Activated CD8-positive, alpha-beta memory T cell treated with anti-CD3 and anti-CD28 coated beads, Interleukin-2, amount 50 U/mL, for 4 hours (primary cell): ENCODE data around the gene LSAMP.

Experiments
- DNase-seq: peaks from one replicate; pipeline ENCODE4 v3.0.0-alpha.2; 2020

LSAMP gene

GRCh38 chr3:115999001-115999585 lies 446.2 kb downstream of the LSAMP start:
- DNase-seq: no peak

DNA sequence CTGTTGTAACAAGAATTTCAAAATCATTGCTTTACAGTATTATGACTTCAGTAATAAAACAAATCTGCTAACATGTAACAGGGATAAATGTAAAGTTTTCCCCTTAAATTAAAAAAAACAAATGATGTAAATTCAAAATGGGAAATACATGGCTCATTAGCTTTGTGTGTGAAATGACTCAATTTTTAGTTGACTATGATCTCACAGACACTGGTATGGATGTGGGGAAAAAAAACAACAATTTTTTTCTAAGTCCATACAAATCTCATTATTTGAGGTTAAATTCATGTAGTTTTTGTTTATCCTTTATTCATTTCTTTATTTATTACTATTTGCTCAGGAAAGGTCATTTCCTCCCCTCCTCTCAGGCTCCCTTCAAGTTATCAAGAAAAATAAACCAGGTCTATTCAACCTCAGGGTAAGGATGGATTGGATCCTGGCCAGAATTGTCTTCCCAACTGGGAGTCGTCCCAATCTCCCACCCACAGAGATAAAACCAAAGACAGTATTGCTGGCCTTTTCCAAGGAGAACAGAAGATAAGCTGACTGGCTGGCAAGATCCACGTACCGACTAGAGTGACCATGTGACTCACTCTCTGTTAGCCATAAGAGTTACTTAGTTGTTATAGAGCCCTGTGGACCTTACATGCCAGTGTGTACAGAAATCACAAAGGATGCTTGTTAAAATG lies 448.7 kb downstream of the LSAMP start:
- DNase-seq: no peak

GRCh38 chr3:115990669-115991068 lies 454.6 kb downstream of the LSAMP start:
- no peak for DNase-seq

DNA sequence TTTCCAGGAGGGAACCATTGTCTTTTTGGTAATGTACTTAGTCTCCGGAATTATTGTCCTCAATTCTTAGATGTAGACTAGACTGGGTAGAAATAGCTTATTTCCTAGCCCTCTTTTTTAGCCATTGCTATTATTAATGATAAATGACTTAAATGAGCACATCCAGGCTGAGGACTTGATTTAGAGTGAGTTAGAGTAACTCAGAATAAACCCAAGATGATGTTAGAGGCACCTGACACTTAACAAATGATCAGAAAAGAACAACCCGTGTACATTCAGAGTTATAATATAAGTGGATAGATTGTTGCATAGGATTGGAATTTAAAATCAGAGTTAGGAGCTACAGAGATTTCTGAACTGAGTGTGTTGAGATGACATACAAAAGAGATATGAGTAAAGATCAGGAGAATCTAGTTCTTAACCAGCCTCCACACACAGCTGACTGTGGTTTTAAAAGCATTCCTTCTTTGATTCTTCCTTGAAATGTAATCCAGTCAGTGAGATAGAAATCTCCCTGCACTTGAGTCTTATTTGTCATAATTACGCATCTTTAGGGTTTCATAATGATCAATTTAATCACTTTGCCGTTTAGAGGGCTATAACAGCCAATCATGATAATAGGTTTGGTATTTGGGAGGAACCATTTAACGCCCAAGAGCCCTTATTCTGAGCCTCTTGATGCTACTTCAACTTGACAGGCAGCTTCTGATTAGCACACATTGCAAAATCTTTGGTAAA lies 455.4 kb downstream of the LSAMP start:
- DNase-seq: no peak

GRCh38 chr3:115986555-115987207 lies 458.6 kb downstream of the LSAMP start:
- no peak for DNase-seq

- no peak for DNase-seq
Measured at GRCh38 chr3:115982629-115983028, 462.7 kb downstream of the LSAMP start.

- no peak for DNase-seq
Measured at GRCh38 chr3:115982108-115982507, 463.2 kb downstream of the LSAMP start.

DNA sequence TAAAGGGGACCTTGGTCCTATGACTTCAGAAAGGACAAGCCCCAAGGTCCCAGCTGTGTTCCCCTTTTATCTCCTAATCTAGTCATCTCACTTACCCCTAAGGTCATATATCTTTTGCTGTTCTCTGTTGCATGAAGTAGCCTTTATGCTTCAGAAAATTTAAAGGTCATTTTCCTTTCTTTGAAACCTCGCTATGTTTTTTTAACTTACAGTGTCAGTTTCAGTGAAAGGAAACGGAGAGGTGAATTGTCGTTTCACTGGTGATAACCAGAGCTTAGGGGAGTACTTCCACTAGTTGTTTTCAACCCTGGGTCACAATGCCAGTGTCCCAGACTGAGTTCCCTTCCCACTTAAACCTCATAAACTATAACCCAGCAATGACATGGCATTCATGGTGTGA lies 464.6 kb downstream of the LSAMP start:
- no peak for DNase-seq

GRCh38 chr3:115977866-115978265 lies 467.4 kb downstream of the LSAMP start:
- no peak for DNase-seq

GRCh38 chr3:115975796-115976195 lies 469.5 kb downstream of the LSAMP start:
- no peak for DNase-seq

- DNase-seq: no peak
Measured at GRCh38 chr3:115975353-115975752, 469.9 kb downstream of the LSAMP start.

- no peak for DNase-seq
Measured at GRCh38 chr3:115974940-115975339, 470.3 kb downstream of the LSAMP start.

DNA sequence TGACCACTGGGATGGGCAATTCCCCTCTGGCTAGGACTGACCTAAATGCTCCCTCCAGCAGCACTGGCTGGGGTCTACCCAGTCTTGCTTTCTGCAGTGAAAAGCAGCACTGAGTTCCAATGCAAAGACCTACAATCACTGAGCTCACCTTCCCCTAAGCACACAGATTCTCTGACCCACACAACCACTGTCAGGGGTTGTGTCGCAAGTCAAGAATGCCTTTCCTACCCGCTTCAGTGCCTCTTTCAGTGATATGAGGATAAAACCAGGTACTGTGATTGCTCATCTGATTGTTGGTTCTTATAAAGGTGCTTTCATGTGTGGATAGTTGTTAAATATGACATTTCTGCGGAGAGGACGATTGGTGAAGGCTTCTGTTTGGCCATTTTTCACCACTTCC lies 476.4 kb downstream of the LSAMP start:
- DNase-seq: no peak

- DNase-seq: no peak
Measured at GRCh38 chr3:115961380-115961779, 483.9 kb downstream of the LSAMP start.

DNA sequence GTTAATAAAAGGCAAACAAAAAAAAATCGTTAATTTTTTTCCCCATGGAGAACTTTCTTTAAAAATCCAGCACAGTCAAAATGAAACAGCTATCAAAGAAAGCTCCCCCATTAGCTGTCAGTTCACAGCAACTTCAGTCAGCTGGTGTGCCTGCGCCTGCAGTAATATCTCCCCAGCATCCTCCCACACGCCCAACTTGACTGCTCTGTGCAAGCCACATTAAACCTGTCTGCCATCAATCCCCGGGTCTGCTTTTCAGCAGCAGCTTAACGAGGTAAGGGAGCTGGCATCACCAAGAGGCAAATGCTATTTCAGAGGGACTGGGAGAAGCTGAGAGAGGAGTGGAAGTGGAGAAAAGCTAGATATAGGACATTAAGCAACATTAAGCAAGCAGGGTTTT lies 484.5 kb downstream of the LSAMP start:
- no peak for DNase-seq

GRCh38 chr3:115958526-115958925 lies 486.8 kb downstream of the LSAMP start:
- DNase-seq: no peak

- no peak for DNase-seq
Measured at GRCh38 chr3:115947325-115947724, 498.0 kb downstream of the LSAMP start.

- DNase-seq: no peak
Measured at GRCh38 chr3:115943579-115943978, 501.7 kb downstream of the LSAMP start.

GRCh38 chr3:115937054-115937453 lies 508.2 kb downstream of the LSAMP start:
- DNase-seq: no peak

- DNase-seq: no peak
Measured at GRCh38 chr3:115932807-115933206, 512.5 kb downstream of the LSAMP start.

DNA sequence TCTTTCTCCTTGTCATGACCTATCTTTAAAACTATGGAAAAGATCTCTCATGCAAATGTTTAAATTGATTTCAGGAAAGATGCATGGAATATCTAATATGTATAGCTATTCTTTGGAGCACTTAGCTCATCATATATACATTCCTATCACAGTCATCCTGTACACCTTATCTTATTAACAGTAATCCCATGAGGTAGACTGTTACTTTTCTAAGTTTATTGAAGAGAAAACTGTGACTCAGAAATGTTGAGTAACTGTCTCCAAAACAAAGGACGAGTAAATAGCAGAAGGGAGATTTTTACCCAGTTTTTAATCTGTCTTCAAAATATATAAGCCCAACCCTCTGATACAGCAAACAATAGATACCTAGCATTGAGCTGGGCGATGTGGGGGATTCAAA lies 513.7 kb downstream of the LSAMP start:
- DNase-seq: no peak

- no peak for DNase-seq
Measured at GRCh38 chr3:115930922-115931321, 514.4 kb downstream of the LSAMP start.

DNA sequence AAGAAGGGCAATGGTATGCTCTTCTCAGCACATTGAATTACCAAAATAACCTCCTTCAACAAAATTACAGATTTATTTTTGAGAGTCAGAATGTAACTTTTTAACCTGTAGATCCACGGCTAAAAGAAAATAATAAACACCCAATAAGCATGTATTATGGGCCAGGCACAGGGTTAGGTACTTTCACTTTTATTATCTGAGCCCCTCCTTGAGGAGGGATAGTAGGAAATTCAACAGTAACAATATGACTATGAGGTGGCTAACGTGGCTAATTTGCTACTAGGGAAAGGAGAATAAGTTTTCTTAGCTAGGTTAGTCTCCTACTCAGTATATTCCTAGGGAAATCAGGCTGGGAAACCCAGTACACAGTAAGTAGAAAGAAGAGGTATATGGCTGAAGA lies 515.1 kb downstream of the LSAMP start:
- no peak for DNase-seq

DNA sequence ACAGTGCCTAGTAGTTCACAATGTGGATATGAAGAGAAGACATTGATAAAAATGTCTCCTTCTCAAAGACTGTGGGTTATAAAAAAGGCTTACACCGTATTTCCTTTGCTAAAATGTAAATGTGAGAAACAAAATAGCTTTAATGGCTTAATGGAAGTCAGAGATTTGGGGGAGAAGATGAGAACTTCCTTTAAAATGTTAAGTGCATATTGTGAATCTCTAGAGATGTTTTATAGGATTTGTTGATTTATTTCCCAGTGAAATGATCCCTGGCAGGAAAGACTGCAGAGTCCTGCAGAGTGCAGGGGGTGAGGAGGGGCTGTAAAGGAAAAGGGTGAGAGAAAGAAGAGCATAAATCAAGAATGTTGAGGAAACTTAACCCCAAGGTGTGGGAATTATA lies 516.9 kb downstream of the LSAMP start:
- no peak for DNase-seq
